HEK293 (cell line): ENCODE data around the gene SLC66A2.

Experiments used
- GLI2 ChIP-seq: fragments of 450-650 bp; formaldehyde crosslinking; IDR thresholded peaks from 2 replicates; pipeline ENCODE4; 2017; ENCODE audit warnings: missing biosample characterization, missing genetic modification characterization, low read depth, borderline replicate concordance
- GLI4 ChIP-seq: fragments of 450-650 bp; formaldehyde crosslinking; IDR thresholded peaks from 2 replicates; pipeline ENCODE4 v1.5.1; 2016; ENCODE audit warnings: missing biosample characterization, missing genetic modification characterization
- KLF8 ChIP-seq: fragments of 450-650 bp; formaldehyde crosslinking; IDR thresholded peaks from 2 replicates; pipeline ENCODE4 v1.5.1; 2016; ENCODE audit warnings: missing biosample characterization, missing genetic modification characterization
- PRDM1 ChIP-seq: fragments of 450-650 bp; formaldehyde crosslinking; IDR thresholded peaks from 2 replicates; pipeline ENCODE4; 2016; ENCODE audit warnings: missing biosample characterization, missing genetic modification characterization
- TRIM28 ChIP-seq: IDR thresholded peaks from 2 replicates; pipeline ENCODE4 v1.6.1; 2011; ENCODE audit warnings: low read length, control low read depth, borderline replicate concordance
- YY1 ChIP-seq: fragments of 450-650 bp; formaldehyde crosslinking; IDR thresholded peaks from 2 replicates; pipeline ENCODE4 v1.5.1; 2018; ENCODE audit warnings: missing biosample characterization, missing genetic modification characterization
- ZNF324 ChIP-seq: fragments of 450-650 bp; formaldehyde crosslinking; IDR thresholded peaks from 2 replicates; pipeline ENCODE4 v1.5.1; 2016; ENCODE audit warnings: missing biosample characterization, missing genetic modification characterization
- ZNF335 ChIP-seq: fragments of 450-650 bp; formaldehyde crosslinking; conservative IDR thresholded peaks from 2 replicates; pipeline ENCODE4 v1.5.1; 2016; ENCODE audit warnings: missing biosample characterization, missing genetic modification characterization
- ZNF37A ChIP-seq: fragments of 450-650 bp; IDR thresholded peaks from 2 replicates; pipeline ENCODE4 v1.5.1; 2018; ENCODE audit warnings: missing biosample characterization, missing genetic modification characterization
- ZNF549 ChIP-seq: fragments of 450-650 bp; IDR thresholded peaks from 2 replicates; pipeline ENCODE4 v1.5.1; 2018; ENCODE audit warnings: missing biosample characterization, missing genetic modification characterization, mild to moderate bottlenecking, inconsistent platforms, moderate library complexity
- ZXDB ChIP-seq: fragments of 450-650 bp; formaldehyde crosslinking; IDR thresholded peaks from 2 replicates; pipeline ENCODE4 v1.5.1; 2016; ENCODE audit warnings: missing biosample characterization, missing genetic modification characterization
- TF ChIP-seq, protein P1 (sequence below): fragments of 450-650 bp; formaldehyde crosslinking; IDR thresholded peaks from 2 replicates; pipeline ENCODE4 v1.5.1; 2016; ENCODE audit warnings: missing biosample characterization, missing genetic modification characterization
- TF ChIP-seq, protein P2 (sequence below): fragments of 450-650 bp; formaldehyde crosslinking; IDR thresholded peaks from 2 replicates; pipeline ENCODE4 v1.5.1; 2016; ENCODE audit warnings: missing biosample characterization, missing genetic modification characterization
- TF ChIP-seq, protein P3 (sequence below): IDR thresholded peaks from 2 replicates; pipeline ENCODE4 v1.6.1; 2011; ENCODE audit warnings: mild to moderate bottlenecking, low read depth, low read length, borderline replicate concordance

DNA sequence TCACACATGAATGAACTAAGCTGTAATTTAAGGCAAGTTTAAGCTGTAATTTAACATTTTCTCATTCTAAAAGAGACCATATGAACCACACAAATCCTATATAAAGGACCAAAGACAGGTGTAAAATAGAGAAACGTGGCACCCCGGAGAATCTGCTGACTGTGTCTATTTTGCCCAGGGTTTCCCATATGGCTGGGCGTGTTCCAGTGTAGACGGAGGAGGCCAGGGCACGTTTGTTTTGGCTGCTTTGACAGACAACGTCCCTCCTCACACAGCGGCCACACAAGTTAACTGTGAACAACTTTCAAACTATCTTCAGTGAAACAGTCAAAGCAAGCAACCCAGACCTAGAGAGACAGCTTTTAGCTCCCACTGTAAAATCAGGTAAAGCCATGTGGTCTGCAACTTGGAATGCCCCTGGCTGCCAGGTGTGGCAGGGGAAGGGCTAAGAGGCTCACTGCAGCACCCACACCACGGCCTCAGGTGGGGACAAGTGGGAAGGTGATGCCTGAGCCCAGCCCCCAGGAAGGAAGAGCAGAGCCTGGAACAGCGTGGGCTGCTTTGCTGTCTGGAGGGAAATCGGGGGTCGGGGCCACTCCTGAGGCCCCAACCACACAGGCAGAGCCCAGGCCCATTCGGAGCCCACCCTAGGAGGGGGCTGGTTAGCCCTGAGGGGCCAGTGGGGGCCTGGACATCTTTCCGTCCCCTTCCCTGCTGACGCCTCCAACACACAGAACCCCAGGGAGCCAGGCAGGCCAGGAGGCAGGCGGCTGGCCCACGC, 40.7 kb downstream of the SLC66A2 start:
- no peak for TF ChIP-seq PRDM1
- TF ChIP-seq, protein P1, sequence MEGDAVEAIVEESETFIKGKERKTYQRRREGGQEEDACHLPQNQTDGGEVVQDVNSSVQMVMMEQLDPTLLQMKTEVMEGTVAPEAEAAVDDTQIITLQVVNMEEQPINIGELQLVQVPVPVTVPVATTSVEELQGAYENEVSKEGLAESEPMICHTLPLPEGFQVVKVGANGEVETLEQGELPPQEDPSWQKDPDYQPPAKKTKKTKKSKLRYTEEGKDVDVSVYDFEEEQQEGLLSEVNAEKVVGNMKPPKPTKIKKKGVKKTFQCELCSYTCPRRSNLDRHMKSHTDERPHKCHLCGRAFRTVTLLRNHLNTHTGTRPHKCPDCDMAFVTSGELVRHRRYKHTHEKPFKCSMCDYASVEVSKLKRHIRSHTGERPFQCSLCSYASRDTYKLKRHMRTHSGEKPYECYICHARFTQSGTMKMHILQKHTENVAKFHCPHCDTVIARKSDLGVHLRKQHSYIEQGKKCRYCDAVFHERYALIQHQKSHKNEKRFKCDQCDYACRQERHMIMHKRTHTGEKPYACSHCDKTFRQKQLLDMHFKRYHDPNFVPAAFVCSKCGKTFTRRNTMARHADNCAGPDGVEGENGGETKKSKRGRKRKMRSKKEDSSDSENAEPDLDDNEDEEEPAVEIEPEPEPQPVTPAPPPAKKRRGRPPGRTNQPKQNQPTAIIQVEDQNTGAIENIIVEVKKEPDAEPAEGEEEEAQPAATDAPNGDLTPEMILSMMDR, result no peak
- TF ChIP-seq GLI4, result no peak
- TF ChIP-seq ZXDB (tag by site-specific recombination), result no peak
- TF ChIP-seq, protein P2, sequence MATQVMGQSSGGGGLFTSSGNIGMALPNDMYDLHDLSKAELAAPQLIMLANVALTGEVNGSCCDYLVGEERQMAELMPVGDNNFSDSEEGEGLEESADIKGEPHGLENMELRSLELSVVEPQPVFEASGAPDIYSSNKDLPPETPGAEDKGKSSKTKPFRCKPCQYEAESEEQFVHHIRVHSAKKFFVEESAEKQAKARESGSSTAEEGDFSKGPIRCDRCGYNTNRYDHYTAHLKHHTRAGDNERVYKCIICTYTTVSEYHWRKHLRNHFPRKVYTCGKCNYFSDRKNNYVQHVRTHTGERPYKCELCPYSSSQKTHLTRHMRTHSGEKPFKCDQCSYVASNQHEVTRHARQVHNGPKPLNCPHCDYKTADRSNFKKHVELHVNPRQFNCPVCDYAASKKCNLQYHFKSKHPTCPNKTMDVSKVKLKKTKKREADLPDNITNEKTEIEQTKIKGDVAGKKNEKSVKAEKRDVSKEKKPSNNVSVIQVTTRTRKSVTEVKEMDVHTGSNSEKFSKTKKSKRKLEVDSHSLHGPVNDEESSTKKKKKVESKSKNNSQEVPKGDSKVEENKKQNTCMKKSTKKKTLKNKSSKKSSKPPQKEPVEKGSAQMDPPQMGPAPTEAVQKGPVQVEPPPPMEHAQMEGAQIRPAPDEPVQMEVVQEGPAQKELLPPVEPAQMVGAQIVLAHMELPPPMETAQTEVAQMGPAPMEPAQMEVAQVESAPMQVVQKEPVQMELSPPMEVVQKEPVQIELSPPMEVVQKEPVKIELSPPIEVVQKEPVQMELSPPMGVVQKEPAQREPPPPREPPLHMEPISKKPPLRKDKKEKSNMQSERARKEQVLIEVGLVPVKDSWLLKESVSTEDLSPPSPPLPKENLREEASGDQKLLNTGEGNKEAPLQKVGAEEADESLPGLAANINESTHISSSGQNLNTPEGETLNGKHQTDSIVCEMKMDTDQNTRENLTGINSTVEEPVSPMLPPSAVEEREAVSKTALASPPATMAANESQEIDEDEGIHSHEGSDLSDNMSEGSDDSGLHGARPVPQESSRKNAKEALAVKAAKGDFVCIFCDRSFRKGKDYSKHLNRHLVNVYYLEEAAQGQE (tag by site-specific recombination), result no peak
- TF ChIP-seq ZNF37A, result no peak
- no peak for TF ChIP-seq KLF8 (tag by site-specific recombination)
- TF ChIP-seq GLI2, result no peak
- TF ChIP-seq ZNF549, result no peak
- no peak for TF ChIP-seq TRIM28
- TF ChIP-seq, protein P3, sequence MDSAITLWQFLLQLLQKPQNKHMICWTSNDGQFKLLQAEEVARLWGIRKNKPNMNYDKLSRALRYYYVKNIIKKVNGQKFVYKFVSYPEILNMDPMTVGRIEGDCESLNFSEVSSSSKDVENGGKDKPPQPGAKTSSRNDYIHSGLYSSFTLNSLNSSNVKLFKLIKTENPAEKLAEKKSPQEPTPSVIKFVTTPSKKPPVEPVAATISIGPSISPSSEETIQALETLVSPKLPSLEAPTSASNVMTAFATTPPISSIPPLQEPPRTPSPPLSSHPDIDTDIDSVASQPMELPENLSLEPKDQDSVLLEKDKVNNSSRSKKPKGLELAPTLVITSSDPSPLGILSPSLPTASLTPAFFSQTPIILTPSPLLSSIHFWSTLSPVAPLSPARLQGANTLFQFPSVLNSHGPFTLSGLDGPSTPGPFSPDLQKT, result no peak
- TF ChIP-seq YY1, result no peak
- no peak for TF ChIP-seq ZNF335 (tag by site-specific recombination)
- no peak for TF ChIP-seq ZNF324 (tag by site-specific recombination)
